IPS DF 4.7 (cell line): ENCODE data around the gene UBR4.
"Not testable (repeated sequence)": the region's sequence is repeated elsewhere in the genome, so short reads cannot be mapped to it uniquely, and the experiment has no call there.

Experiments used
- DNase-seq: peaks from one replicate; pipeline ENCODE4 v3.0.0-alpha.2; 2013; ENCODE audit warnings: low spot score; ENCODE audit errors: extremely low read depth

Gene UBR4

DNA sequence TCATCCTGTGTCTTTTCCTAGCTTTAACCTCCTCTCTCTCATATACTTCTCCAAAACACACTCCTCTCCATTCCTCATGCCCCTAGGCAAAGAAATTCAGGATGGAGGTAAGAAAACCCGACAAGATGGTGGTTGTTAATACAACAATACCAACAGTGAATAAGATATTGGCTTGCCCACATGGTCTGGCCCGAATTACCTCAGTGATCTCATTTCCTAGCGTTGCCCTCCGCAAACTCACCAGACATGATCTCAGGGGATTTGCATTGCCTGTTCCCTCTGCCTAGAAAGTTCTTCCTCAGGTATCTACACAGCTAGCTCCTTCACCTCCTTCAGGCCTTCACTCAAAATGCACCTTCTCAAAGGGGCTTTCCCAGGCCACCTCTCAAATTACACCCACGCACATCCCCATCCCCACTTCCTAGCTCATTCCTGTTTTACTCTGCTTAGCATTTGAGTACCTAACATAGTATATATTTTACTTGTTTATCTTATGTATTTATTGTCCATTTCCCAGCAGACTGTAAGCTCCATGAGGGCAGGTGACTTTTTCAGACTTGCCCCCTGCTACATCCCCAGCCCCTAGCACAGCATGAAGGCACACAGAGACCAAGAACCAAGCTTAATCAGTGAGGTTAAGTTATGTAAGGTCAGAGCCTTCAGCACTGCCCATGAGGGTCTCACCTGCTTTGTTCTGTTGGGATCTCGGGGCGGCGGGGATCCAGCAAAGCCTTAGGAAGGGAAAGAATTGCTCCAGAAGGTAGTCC lies 10.2 kb upstream of the UBR4 start:
- DNase-seq, result no peak

DNA sequence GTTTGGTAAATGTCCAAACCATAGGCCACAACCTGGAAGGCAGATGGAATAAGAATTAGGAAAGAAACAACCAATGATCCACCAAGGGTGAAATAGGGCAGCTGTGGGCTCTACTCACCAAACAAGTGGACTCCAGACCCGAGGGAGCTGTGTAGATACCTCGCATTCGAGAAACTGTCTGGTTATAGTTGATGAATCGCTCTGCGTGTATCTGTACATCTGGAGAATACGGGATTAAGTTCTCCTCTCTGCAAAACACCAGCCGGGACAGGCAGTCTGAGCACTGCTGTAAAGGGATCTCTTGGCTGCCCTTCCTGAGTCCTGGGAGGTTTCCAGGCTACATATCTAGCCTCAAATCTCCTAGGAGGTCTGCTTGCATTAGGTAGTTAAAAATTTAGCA lies 9.4 kb upstream of the UBR4 start:
- no peak for DNase-seq

DNA sequence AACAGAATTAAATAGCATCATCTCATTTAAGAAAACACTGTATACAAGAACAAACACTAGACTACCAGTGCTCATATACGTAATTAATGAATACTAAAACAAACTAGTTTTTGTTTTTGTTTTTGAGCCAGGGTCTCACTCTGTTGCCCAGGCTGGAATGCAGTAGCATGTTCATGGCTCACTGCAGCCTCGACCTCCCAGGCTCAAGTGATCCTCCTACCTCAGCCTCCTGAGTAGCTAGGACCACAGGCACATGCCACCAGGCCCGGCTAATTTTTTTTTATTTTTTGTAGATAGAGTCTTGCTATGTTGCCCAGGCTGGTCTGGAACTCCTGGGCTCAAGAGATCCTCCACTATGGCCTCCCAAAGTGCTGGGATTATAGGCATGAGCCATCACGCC lies 6.5 kb upstream of the UBR4 start:
- DNase-seq, result not testable (repeated sequence)

DNA sequence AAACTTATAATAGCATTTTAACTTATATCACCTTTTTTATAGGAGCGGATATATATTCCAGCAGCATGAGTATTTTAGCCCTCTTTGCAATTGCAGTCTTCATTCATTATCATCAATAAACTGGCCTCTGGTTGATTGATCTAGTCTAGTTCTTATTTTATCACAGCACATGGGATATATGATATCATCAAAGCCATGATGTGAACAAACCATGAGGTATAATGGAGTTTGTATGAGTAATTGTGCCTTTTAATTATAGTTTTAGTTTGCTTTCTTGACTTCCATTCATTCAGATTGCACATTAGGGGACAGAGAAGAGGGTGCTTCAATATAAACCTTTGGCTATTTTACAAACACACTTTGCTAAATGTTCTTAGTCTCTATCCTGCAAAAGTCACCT lies 3.5 kb upstream of the UBR4 start:
- DNase-seq, result no peak

DNA sequence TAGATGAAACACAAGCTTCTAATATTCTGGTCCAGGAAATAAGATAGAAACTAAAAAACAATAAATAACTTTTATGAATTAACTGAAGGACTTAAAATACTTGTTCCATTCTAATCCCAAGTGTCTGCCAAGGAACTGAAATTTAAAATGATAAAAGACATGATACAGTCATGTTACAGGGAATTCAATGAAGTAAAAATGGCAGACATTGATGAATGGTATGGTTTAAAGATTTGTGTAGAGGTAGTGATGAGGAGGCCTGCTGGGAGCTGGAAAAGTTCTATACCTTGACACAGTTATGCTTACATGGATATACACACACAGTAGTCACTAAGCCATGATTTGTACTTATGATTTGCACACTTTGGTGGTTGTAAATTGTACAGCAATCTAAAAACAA lies 2.1 kb upstream of the UBR4 start:
- no peak for DNase-seq

DNA sequence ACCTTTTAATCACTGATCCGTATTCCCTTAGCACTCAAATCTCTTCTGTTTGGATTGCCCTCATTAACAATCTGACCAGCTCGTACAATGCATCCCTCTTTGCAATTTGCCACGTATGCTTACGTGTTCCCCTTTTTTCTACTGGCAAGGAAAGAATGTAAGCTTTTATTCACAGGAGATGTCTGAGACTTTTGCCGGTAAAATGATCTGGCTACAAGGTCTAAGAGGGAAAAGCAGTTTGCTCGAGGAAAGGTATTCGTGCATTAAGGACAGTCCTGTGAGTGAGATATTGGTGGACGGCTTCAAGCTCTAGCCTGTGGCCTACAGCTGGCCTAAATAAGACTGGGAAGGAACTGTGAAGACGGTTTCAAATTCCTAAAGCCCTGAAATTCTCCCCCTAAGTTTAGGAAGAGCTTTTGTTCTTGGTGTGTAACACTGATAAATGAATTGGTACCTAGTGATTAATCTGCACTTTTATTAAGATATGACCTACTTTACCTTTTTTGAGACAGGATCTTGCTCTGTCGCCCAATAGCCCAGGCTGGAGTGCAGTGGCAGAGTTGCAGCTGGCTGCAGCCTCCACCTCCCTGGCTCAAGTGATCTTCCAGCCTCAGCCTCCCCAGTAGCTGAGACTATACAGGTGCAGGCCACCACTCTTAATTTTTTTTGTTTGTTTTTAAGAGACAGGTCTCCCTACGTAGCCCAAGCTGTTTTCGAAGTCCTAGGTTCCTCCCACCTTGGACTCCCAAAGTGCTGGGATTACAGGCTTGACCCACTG lies 895 bp upstream of the UBR4 start:
- DNase-seq, result no peak

DNA sequence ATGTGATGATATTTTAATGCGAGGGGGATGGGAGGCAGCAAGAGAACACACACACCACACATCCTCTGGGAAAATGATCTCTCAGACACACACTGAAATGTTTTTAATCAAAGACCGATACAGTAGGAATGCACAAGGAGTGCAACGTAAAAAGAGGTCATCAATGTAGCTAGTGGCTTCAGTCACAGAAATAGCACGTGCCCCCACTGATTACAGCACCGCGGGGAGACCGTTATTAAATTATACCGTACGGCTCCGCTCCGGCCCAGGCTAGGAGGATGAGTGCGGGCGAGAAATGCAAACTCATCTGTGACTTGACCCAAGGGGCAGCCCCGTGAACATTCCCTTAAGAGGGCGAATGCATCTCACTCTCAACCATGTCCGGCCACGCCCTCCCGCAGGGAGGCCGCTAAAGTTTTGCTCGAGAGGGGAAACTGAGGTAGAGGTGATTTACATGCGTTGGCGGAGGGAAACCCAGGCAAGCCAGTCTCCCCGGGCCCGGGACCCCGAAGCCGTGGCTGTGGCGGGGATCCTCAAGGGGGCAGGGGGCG lies 552 bp downstream of the UBR4 start:
- DNase-seq, result no peak

DNA sequence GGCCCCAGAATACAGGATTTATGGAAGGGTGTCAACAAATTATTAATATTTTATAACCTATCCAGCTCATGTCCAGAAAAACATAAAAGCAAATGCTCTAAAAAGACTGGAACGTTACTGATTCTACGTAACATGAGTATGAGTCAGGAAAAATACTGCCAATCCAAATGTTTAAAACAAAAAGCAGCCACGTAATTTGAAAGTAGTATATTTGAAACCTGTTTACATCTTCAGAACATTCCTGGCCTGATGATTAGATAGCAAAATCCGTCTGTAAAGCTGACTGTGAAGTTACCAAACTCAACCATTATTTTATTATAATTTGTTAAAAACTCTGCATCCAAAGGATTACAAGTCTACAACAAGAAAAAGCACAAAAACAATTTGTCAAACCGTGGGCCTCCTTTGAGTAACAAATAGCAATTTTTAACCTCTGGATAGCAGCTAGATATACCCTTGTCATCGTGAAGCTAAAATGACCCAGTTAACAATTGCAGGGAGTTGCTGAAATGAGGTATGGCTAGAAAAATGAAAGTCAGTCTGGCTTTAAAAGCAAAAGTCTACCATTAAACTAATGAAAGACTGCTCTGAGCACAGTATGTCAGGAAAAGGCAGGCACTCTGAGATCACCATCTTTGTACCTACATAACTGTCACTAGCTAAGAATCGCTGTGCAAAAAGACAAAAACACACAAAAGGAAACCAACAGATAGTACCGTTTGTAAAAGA lies 1.2 kb downstream of the UBR4 start:
- DNase-seq, result no peak

DNA sequence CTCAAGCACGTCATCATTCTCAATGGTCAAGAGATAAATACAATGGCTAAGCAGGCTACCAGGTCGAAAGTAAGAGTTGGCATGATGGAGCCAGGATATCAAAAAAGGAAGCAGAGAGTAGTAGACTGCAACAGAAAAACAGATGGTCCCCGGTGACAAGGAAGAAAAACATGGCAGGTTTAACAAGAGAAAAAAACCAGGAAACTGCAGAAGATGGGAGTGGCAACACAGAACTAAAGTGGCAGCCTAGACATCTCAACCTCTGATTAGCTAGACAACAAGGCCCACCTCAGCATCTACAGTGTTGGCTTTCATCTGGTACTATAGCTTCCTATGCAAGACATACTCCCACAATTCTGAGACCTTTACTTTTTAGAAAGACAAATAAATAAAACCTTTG lies 3.1 kb downstream of the UBR4 start:
- DNase-seq, result no peak

DNA sequence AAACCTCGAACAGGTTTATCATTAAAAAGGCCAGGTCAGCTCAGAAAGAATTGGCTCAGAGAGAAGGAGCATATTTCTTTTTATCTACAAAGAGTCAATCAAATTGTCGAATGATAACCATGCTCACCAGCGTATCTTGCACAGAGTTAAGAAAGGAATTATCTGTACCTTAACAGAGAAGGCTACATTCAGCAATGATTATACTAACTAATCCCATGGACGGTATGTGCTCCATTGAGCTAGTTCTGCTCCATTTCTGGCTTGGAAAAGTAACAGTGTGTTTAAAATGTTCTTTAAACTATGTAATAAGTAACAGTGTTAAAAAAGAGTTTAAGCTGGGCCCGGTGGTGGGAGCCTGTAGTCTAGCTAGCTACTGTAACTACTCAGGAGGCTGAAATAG lies 4.2 kb downstream of the UBR4 start:
- DNase-seq, result no peak

DNA sequence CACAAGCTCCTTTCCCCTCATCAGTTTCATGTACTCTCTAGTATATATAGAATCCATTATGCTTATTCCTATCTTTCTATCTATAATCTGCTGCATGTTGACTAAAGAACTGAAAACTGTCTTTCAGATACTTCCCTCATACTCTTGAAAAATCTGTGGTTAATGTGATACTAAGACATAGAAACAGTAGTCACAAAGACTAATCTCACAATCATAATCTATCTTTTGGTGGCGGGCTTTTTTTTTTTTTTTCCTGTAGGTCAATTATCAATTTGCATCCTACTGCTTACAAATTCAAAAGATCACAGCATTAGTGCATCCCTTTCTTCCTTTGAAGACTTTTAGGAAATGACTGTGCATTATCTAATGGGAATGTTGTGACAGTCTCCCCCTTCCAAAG lies 4.7 kb downstream of the UBR4 start:
- DNase-seq, result no peak

DNA sequence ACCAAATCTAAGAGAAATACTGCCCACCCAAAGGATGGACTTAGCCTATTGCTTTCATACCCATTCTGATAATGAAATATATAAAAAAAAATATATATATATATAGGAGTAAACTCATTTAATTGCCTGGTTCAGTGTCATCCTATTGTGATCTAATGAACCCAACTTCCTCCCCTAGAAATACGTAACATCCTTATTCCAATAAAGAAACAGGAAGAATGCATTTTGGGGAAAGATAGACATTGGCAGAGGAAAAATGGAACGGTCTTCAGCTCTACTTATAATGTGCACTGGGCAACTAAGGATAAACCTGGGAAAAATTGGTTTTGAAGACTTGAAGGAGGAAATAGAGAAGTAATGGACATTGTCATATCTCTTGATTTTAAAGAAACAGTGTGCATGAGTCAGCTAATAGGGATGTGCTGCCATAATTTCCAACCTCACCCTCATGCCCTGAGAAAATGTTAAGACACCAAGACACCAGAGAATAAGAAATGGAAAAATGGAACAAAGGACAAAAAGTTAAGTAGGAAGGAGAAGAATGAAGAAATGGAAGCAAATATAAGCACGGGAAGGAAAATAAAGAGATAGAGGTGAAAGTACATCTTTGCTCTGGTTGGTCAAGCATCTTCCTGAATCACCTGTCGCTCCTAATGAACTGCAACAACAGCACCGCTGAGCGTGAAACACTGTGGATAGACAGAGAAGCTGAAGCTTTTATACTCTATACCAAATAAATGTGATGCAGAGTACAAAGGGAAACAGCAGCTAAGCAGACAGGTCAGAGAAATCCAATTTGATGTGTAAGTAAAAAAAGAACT lies 5.4 kb downstream of the UBR4 start:
- no peak for DNase-seq

DNA sequence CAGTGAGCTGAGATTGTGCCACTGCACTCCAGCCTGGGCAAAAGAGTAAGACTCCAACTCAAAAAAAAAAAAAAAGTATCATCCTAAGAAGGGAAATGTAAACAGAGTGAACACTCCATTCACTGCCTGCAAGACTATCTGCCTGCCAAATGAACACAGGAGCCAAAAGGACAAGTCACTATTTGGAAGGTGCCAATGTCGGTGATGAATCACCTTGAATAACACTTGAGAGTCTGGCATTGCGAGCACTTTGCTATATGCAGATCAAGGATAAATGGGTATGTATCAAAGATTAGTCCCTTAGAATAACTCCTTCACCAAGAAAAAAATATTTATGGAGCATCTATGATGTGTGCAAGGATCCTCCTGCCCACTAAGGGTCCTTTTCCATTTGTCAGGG lies 6.6 kb downstream of the UBR4 start:
- no peak for DNase-seq

DNA sequence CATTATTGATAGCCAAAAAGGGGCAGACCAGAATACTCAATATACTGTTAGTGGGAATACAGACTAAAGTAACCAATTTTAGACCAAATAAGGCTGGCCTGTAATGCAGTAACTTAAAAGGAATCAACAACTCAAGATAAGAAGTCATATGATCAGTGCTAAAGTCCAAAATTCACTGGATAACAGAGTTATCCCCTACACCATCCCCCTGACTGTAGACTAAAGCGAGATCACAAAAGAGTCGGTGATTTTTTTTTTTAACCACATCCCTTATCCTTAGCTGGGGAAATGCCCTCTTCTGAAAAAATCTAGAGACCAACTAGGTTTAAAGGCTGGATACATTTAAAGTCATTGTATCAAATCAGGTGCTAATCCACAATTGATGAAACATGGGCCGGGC lies 7.7 kb downstream of the UBR4 start:
- DNase-seq, result no peak

DNA sequence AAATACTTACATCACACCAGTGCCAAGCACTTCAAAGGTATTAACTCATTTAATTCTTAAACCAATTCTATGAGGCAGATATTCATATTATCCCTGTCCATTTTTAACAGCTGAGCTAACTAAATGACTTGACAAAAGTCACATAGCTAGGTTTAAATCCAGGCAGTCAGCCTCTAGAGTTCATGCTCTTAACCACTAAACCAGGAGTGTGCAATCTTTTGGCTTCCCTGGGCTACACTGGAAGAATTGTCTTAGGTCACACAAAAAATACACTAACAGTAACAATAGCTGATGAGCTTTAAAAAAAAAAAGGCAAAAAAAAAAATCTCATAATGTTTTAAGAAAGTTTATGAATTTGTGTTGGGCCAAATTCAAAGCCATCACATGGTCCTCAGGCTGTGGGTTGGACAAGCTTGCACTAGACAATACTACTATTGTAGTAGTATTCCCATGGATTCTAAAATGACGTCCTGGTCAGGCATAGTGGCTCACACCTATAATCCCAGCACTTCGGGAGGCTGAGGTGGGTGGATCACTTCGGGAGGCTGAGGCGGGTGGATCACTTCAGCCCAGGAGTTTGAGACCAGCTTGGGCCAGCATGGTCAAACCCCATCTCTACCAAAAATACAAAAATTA lies 10.0 kb downstream of the UBR4 start:
- DNase-seq, result no peak

DNA sequence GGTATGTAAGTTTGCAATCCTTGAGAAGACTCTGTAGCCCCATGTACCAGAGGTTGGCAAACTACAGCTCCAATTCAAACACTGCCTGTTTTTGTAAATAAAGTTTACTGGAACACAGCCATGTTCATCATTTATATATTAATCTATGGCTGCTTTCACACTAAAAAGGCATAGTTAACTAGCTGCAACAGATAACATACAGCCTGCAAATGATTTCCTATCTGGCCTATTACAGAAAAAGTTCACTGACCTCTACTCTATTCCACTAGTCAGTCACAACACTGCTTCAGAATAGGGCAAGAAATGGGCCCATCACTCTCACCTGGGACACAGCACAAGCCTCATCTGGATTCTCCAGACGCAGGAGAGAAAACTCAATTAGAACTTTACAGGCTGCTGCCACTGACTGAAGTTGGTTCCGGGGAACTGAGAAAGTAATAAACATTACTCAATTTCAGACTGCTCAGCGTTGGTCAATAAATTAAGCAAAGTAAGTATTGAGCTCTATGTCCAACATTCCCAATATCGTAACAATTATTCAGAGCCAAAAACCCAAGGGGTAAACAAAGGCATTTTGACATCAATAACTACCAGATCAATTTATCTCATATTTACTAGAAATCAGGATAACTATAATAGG lies 10.6 kb downstream of the UBR4 start:
- no peak for DNase-seq

DNA sequence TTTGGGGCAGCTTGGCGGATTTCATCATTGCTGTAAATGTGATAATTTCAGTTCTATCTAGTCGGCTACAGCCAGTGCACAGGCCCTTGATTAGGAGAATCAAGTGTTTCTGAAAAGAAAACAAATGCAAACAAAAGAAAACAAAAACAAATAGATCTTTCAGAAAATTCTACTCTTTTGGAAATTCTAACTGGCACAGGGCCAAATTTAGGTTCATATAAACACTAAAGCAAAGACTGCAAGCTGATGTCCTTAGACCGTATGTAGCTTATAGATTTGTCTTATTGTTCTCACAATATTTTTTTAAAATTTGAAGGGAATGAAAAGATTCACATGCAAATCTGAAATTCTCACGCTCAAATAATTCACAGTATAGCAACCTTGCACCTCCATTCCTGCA lies 11.2 kb downstream of the UBR4 start:
- DNase-seq, result no peak

DNA sequence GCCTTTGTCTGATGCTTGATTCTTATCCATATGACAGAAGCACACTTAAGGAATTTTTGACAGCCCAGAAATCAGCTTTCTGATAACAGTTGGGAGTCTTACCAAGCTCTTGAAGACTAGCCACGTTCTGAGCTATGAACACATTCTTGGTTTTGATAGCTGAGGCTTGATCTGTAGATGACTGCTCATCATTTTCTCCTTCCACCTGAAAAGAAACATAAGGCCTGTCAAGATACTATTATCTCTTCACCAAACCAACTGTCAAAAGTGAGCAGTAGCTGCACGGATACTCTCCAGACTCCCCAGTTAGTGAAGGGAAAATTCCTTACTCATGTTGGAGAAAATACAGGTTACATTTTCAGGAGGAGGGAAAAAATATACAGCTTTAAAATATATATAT lies 12.2 kb downstream of the UBR4 start:
- no peak for DNase-seq

DNA sequence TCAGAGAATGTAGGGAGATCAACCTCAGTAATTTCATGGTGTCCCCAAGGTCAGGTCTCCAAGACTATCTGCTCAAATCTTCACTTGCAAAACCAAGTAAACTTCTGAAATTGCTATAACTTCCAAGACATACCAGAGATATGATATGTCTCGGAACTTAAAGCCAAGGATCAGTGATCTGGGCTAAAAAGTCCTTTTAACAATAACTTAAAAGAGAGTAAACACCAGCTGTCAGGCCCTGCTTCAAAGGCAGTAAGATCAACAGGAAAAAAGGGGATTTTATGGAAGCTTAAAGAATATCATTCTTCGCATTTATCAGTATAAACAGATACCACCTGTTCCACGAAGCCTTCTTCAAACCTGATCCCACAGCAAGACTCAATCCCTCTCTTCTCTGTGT lies 13.7 kb downstream of the UBR4 start:
- DNase-seq, result no peak

DNA sequence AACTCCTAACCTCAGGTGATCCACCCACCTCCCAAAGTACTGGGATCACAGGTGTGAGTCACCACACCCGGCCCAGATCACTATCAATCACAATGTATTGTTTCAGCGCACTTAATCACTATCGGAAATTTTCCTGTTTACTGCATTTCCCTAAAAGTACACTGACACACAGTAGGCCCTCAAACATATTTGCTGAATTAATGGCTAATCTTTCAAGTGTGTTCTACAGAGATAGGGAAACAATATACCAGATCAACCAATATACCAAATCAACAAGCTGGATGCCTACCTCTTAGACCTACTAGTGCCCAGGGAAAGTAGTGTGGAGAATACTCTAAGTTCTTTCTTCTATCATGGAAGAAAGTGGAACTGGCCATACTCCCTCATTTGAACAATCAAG lies 17.1 kb downstream of the UBR4 start:
- DNase-seq, result no peak
